HL-60 (cell line): Measurements from ENCODE around the gene FLAD1.

Experiments used
- CTCF ChIP-seq: IDR thresholded peaks from one replicate; pipeline ENCODE4 v1.5.1; 2011; ENCODE audit warnings: low read length, control low read depth, inconsistent platforms; ENCODE audit not compliant: insufficient read depth
- POLR2AphosphoS5 ChIP-seq: IDR thresholded peaks from 2 replicates; pipeline ENCODE4 v1.6.1; 2012; ENCODE audit warnings: low read depth

GRCh38 chr1:155030243-155030795 lies 47.2 kb downstream of the FLAD1 start:
- TF ChIP-seq POLR2AphosphoS5 (no peak), CTCF (no peak)
